H1 (cell line): ENCODE measurements around the gene SNTN. TPM values are rescaled to one million over a fixed set of nuclear protein-coding genes. Genes with fewer than 3 reads are reported as not detected.

Experiments used
- CTCF ChIA-PET: fragments of 300-600 bp; sonication (Branson Sonifier 250); formaldehyde crosslinking; loops from one replicate; lab custom pipeline; 2021; ENCODE audit not compliant: partially characterized antibody; lab: Charles Lee
- POLR2A ChIA-PET: fragments of 300-600 bp; sonication (Branson Sonifier 250); formaldehyde crosslinking; loops from one replicate; lab custom pipeline; 2021; ENCODE audit warnings: inconsistent platforms; ENCODE audit not compliant: partially characterized antibody; lab: Charles Lee
- DNase-seq, 2 experiments: peaks; one replicate each; pipeline versions ENCODE4 v3.0.0 to v3.0.0-alpha.2; 2010 to 2022; ENCODE audit warnings: low spot score in 2 of 2, low read depth in 1 of 2, mixed read lengths in 1 of 2
- FAIRE-seq: peaks from 2 replicates; lab custom pipeline; 2011; peaks lifted over from hg19 to GRCh38; lab: Jason Lieb, UNC
- H2AFZ ChIP-seq: 2 replicates; pipeline ENCODE4 v1.8.1; 2012; ENCODE audit warnings: low read length, inconsistent platforms
- H2AK5ac ChIP-seq: 2 replicates; pipeline ENCODE4 v1.6.1; 2013; ENCODE audit warnings: low read depth, low read length
- H2BK120ac ChIP-seq: replicated peaks from 2 replicates; pipeline ENCODE3; 2013; ENCODE audit warnings: low read depth, low read length, inconsistent platforms
- H2BK12ac ChIP-seq: 2 replicates; pipeline ENCODE4 v1.6.1; 2013; ENCODE audit warnings: low read depth, low read length
- H2BK15ac ChIP-seq: 2 replicates; pipeline ENCODE4 v1.6.1; 2013; ENCODE audit warnings: low read length
- H2BK20ac ChIP-seq: 2 replicates; pipeline ENCODE4 v1.6.1; 2013; ENCODE audit warnings: low read length
- H2BK5ac ChIP-seq: 2 replicates; pipeline ENCODE4 v1.6.1; 2013; ENCODE audit warnings: low read depth, low read length
- H3K14ac ChIP-seq: 2 replicates; pipeline ENCODE4 v1.6.1; 2013; ENCODE audit warnings: inconsistent platforms; ENCODE audit not compliant: insufficient read length
- H3K18ac ChIP-seq: 2 replicates; pipeline ENCODE4 v1.6.1; 2013; ENCODE audit warnings: low read length; ENCODE audit errors: extremely low read depth
- H3K23ac ChIP-seq: 2 replicates; pipeline ENCODE4 v1.6.1; 2013; ENCODE audit warnings: inconsistent platforms; ENCODE audit not compliant: insufficient read length
- H3K23me2 ChIP-seq: 2 replicates; pipeline ENCODE4 v1.6.1; 2013; ENCODE audit warnings: low read depth, low read length
- H3K27ac ChIP-seq: 2 replicates; pipeline ENCODE4 v1.6.1; 2011; ENCODE audit warnings: low read depth, low read length, inconsistent platforms
- H3K27me3 ChIP-seq, 4 experiments: replicated peaks in 1 of 4; 1 replicate in 1 of 4; 2 replicates in 3 of 4; pipeline versions ENCODE4 v1.6.1 to v1.8.1; 2011 to 2013; ENCODE audit warnings: low read length in 3 of 4, mild to moderate bottlenecking in 3 of 4, inconsistent platforms in 2 of 4, mixed read lengths in 2 of 4, moderate library complexity in 1 of 4; ENCODE audit not compliant: control insufficient read depth in 3 of 4, insufficient read depth in 3 of 4; ENCODE audit errors: extremely low read depth in 1 of 4
- H3K36me3 ChIP-seq, 4 experiments: 2 replicates each; pipeline versions ENCODE4 v1.6.1 to v1.8.1; 2011 to 2013; ENCODE audit warnings: mild to moderate bottlenecking in 4 of 4, low read length in 3 of 4, moderate library complexity in 2 of 4, control low read depth in 1 of 4, inconsistent platforms in 1 of 4; ENCODE audit not compliant: insufficient read depth in 4 of 4, control insufficient read depth in 2 of 4
- H3K4ac ChIP-seq: replicated peaks from 2 replicates; pipeline ENCODE3; 2013; ENCODE audit warnings: low read length, low read depth, mixed read lengths, inconsistent platforms; ENCODE audit not compliant: insufficient read length
- H3K4me1 ChIP-seq, 4 experiments: replicated peaks in 1 of 4; 1 replicate in 1 of 4; 2 replicates in 3 of 4; pipeline versions ENCODE4 v1.6.1 to v1.8.1; 2011 to 2013; ENCODE audit warnings: low read length in 3 of 4, inconsistent platforms in 2 of 4, mixed read lengths in 1 of 4; ENCODE audit not compliant: insufficient read depth in 4 of 4, control insufficient read depth in 3 of 4
- H3K4me2 ChIP-seq, 2 experiments: 2 replicates each; pipeline versions ENCODE4 v1.6.1 to v1.8.1; 2011 to 2013; ENCODE audit warnings: low read depth in 2 of 2, low read length in 2 of 2, control low read depth in 1 of 2, inconsistent platforms in 1 of 2, mild to moderate bottlenecking in 1 of 2; ENCODE audit not compliant: insufficient read depth in 1 of 2
- H3K4me3 ChIP-seq, 4 experiments: fragments of 200-600, 300-600 bp in 1 of 4; sonication (generic), shearing (Covaris generic), sonication (Bioruptor Twin) in 1 of 4; 2 replicates each; pipeline versions ENCODE4 v1.5.1 to v1.8.1; 2011 to 2016; ENCODE audit warnings: low read length in 4 of 4, low read depth in 3 of 4, control low read depth in 2 of 4, inconsistent platforms in 2 of 4, mild to moderate bottlenecking in 2 of 4, mixed read lengths in 1 of 4, moderate library complexity in 1 of 4; ENCODE audit not compliant: insufficient read depth in 2 of 4; ENCODE audit errors: extremely low read depth in 1 of 4
- H3K56ac ChIP-seq: replicated peaks from 2 replicates; pipeline ENCODE3; 2013; ENCODE audit warnings: low read depth, mild to moderate bottlenecking, mixed read lengths, low read length, inconsistent platforms; ENCODE audit not compliant: insufficient read length
- H3K79me1 ChIP-seq: 2 replicates; pipeline ENCODE4 v1.6.1; 2013; ENCODE audit warnings: low read depth, low read length, control low read depth
- H3K79me2 ChIP-seq, 2 experiments: 2 replicates each; pipeline versions ENCODE4 v1.6.1 to v1.8.1; 2012 to 2013; ENCODE audit warnings: low read length in 2 of 2, mild to moderate bottlenecking in 2 of 2, inconsistent platforms in 1 of 2; ENCODE audit not compliant: insufficient read depth in 2 of 2, control insufficient read depth in 1 of 2
- H3K9ac ChIP-seq, 4 experiments: replicated peaks in 1 of 4; 1 replicate in 1 of 4; 2 replicates in 3 of 4; pipeline versions ENCODE4 v1.6.1 to v1.8.1; 2011 to 2013; ENCODE audit warnings: low read depth in 3 of 4, low read length in 3 of 4, control low read depth in 2 of 4, mild to moderate bottlenecking in 2 of 4, moderate library complexity in 2 of 4, inconsistent platforms in 1 of 4; ENCODE audit errors: extremely low read depth in 1 of 4
- H3K9me3 ChIP-seq, 2 experiments: 2 replicates each; pipeline versions ENCODE4 v1.6.1 to v1.8.1; 2012 to 2013; ENCODE audit warnings: mild to moderate bottlenecking in 2 of 2, moderate library complexity in 2 of 2, control low read depth in 1 of 2, inconsistent platforms in 1 of 2, low read depth in 1 of 2, low read length in 1 of 2, mixed read lengths in 1 of 2; ENCODE audit not compliant: insufficient read depth in 2 of 2
- H4K20me1 ChIP-seq, 2 experiments: replicated peaks in 1 of 2; 2 replicates each; pipeline versions ENCODE3 to v1.8.1; 2011 to 2013; ENCODE audit warnings: inconsistent platforms in 2 of 2, low read length in 2 of 2, mild to moderate bottlenecking in 1 of 2; ENCODE audit not compliant: insufficient read depth in 2 of 2, control insufficient read depth in 1 of 2
- H4K5ac ChIP-seq: 2 replicates; pipeline ENCODE4 v1.6.1; 2013; ENCODE audit warnings: low read length, low read depth, mixed read lengths, inconsistent platforms; ENCODE audit not compliant: insufficient read length
- H4K8ac ChIP-seq: 2 replicates; pipeline ENCODE4 v1.8.0; 2013; ENCODE audit warnings: mild to moderate bottlenecking, moderate library complexity, low read length, inconsistent platforms; ENCODE audit not compliant: insufficient read depth; ENCODE audit errors: extremely low read depth
- H4K91ac ChIP-seq: replicated peaks from 2 replicates; pipeline ENCODE3; 2013; ENCODE audit warnings: low read length, mixed read lengths, inconsistent platforms; ENCODE audit not compliant: insufficient read length
- BACH1 ChIP-seq: IDR thresholded peaks from 2 replicates; pipeline ENCODE4 v1.6.1; 2012; ENCODE audit warnings: low read length, improper control_type of control experiment
- BRCA1 ChIP-seq: IDR thresholded peaks from 2 replicates; pipeline ENCODE4 v1.6.1; 2012; ENCODE audit warnings: low read depth, low read length, improper control_type of control experiment
- CBX8 ChIP-seq: fragments of 300-800, 300-1000 bp; sonication (generic); IDR thresholded peaks from 2 replicates; pipeline ENCODE4 v1.7.1; 2016; ENCODE audit warnings: low read depth, low read length, borderline replicate concordance
- CHD1 ChIP-seq: IDR thresholded peaks from 2 replicates; pipeline ENCODE4 v1.6.1; 2012; ENCODE audit warnings: low read depth, low read length, improper control_type of control experiment
- CTCF ChIP-seq, 3 experiments: IDR thresholded peaks; 1 replicate in 2 of 3; 2 replicates in 1 of 3; pipeline versions ENCODE4 v1.5.1 to v1.6.1; 2011; ENCODE audit warnings: low read length in 3 of 3, mild to moderate bottlenecking in 3 of 3, inconsistent platforms in 2 of 3, low read depth in 1 of 3, moderate library complexity in 1 of 3; ENCODE audit not compliant: insufficient read depth in 1 of 3; ENCODE audit errors: control extremely low read depth in 1 of 3
- EP300 ChIP-seq, 2 experiments: IDR thresholded peaks; 1 replicate in 1 of 2; 2 replicates in 1 of 2; pipeline ENCODE4 v1.6.1; 2011 to 2012; ENCODE audit warnings: low read depth in 2 of 2, low read length in 2 of 2, mild to moderate bottlenecking in 2 of 2, borderline replicate concordance in 1 of 2, inconsistent platforms in 1 of 2, moderate library complexity in 1 of 2
- JUN ChIP-seq: IDR thresholded peaks from 2 replicates; pipeline ENCODE4 v1.6.1; 2011; ENCODE audit warnings: low read depth, mild to moderate bottlenecking, improper control_type of control experiment, low read length
- NANOG ChIP-seq: IDR thresholded peaks from 2 replicates; pipeline ENCODE4 v1.6.1; 2011; ENCODE audit warnings: low read length, low read depth, mild to moderate bottlenecking, inconsistent platforms; ENCODE audit not compliant: insufficient read depth, poor library complexity, severe bottlenecking
- PHF8 ChIP-seq: fragments of 200-600 bp; sonication (generic); conservative IDR thresholded peaks from 2 replicates; pipeline ENCODE4 v1.7.1; 2012; ENCODE audit warnings: low read depth, mild to moderate bottlenecking, inconsistent platforms, low read length, moderate library complexity
- POLR2A ChIP-seq, 2 experiments: IDR thresholded peaks; 1 replicate in 1 of 2; 2 replicates in 1 of 2; pipeline ENCODE4 v1.6.1; 2011; ENCODE audit warnings: low read depth in 2 of 2, low read length in 2 of 2, mild to moderate bottlenecking in 2 of 2; ENCODE audit errors: control extremely low read depth in 1 of 2
- RAD21 ChIP-seq, 2 experiments: IDR thresholded peaks in 1 of 2; conservative IDR thresholded peaks in 1 of 2; 2 replicates each; pipeline ENCODE4 v1.6.1; 2011; ENCODE audit warnings: low read depth in 2 of 2, low read length in 2 of 2, improper control_type of control experiment in 1 of 2, inconsistent platforms in 1 of 2, mild to moderate bottlenecking in 1 of 2, moderate library complexity in 1 of 2
- TAF1 ChIP-seq: IDR thresholded peaks from 2 replicates; pipeline ENCODE4 v1.6.1; 2011; ENCODE audit warnings: mild to moderate bottlenecking, low read depth, low read length
- WGBS, 2 experiments: shearing (Covaris generic) in 1 of 2; methylation state at CpG; one replicate each; pipeline versions ENCODE4 v1.1.6 to v1.1.7; 2013 to 2015; ENCODE audit warnings: low lambda C conversion rate in 2 of 2, mixed read lengths in 2 of 2, inconsistent platforms in 1 of 2, low coverage in 1 of 2, missing lambda C conversion rate in 1 of 2; ENCODE audit not compliant: insufficient replicate concordance in 2 of 2, insufficient coverage in 1 of 2, insufficient read length in 1 of 2; ENCODE audit errors: extremely low coverage in 1 of 2, missing lambda C conversion rate in 1 of 2; 5-methylcytosine and 5-hydroxymethylcytosine counted together
- polyA plus RNA-seq, 7 experiments: library from polyadenylated mRNA; depleted of rRNA in 3 of 7; stranded (reverse) in 5 of 7; unstranded in 2 of 7; fragments of >200 nt in 5 of 7; fragments of 200-250 nt in 2 of 7; gene quantifications; 1 replicate in 5 of 7; 2 replicates in 1 of 7; 4 replicates in 1 of 7; pipeline versions ENCODE4 v1.2.1 to v1.2.3, GENCODE V29; 2011 to 2013; ENCODE audit warnings: missing spikeins in 2 of 7, mixed read lengths in 2 of 7
- total RNA-seq: library from RNA; stranded (reverse); fragmentation: NEBNext Ultra II Directional; extraction: Animal tissue kit (Norgen Biotek cat#: 25700); gene quantifications from 2 replicates; pipeline ENCODE4 v1.2.1, GENCODE V29; 2021

SNTN gene
- total and polyA plus RNA-seq, 2 of the 8 experiments (the other 6 are each of a cell fraction or from before 2014, with no cell fraction given) = not detected

- H3K9ac ChIP-seq = no peak overlapping the region
- no peak overlapping the region for H3K4me3 ChIP-seq
- no peaks in the 10 kb centered on the region for H3K79me2 ChIP-seq
- POLR2A ChIA-PET = no interaction called here
- H4K20me1 ChIP-seq = no peaks in the 10 kb centered on the region
- H2AK5ac ChIP-seq = no peak overlapping the region
- H2BK20ac ChIP-seq = no peak overlapping the region
- H2BK12ac ChIP-seq = no peak overlapping the region
- H3K36me3 ChIP-seq = no peaks in the 10 kb centered on the region
- H3K79me1 ChIP-seq = no peaks in the 10 kb centered on the region
- FAIRE-seq (no peak), DNase-seq (no peak)
- H2AFZ ChIP-seq = no peak overlapping the region
- H3K56ac ChIP-seq = no peak overlapping the region
- no peaks in the 10 kb centered on the region for H3K27me3 ChIP-seq
- WGBS, 2 experiments = 88% methylated on average over 7 of the region's 7 CpGs; no CpG with 5 or more reads in 1 of the 2 experiments
- no peaks in the 10 kb centered on the region for H3K4me1 ChIP-seq
- H3K4me2 ChIP-seq = no peak overlapping the region
- no peak overlapping the region for H3K18ac ChIP-seq
- H4K91ac ChIP-seq = no peak overlapping the region
- H2BK15ac ChIP-seq = no peak overlapping the region
- CTCF ChIA-PET = interaction anchor here (0.8 to 2.3 kb wide), 3 partner anchors 9 to 321 kb away, joined by 3 to 7 read pairs (median 6); no protein-coding TSS in a partner anchor
- no peak overlapping the region for H3K27ac ChIP-seq
- no peak overlapping the region for H3K23ac ChIP-seq
- no peaks in the 10 kb centered on the region for H3K9me3 ChIP-seq
- no peaks in the 10 kb centered on the region for H3K23me2 ChIP-seq
- H4K5ac ChIP-seq = no peak overlapping the region
- no peak overlapping the region for H3K14ac ChIP-seq
- H2BK120ac ChIP-seq = no peak overlapping the region
- H3K4ac ChIP-seq = no peak overlapping the region
- no peak overlapping the region for H4K8ac ChIP-seq
- H2BK5ac ChIP-seq = no peak overlapping the region
- TF ChIP-seq TAF1 (no peak), RAD21 (IDR thresholded peaks at IDR 0.05 in 1 of 2, conservative IDR thresholded peaks at IDR 0.05 in 1 of 2; ENCODE audit: low read depth in 2 of 2, low read length in 2 of 2) (no peak), CHD1 (no peak), CTCF (IDR thresholded peaks at IDR 0.05; ENCODE audit: control extremely low read depth in 1 of 3, insufficient read depth in 1 of 3, low read depth in 1 of 3, low read length in 3 of 3) (no peak), PHF8 (no peak), BRCA1 (no peak), CBX8 (no peak), BACH1 (no peak), JUN (no peak), NANOG (no peak), EP300 (IDR thresholded peaks at IDR 0.05; ENCODE audit: borderline replicate concordance in 1 of 2, low read depth in 2 of 2, low read length in 2 of 2) (no peak), POLR2A (IDR thresholded peaks at IDR 0.05; ENCODE audit: control extremely low read depth in 1 of 2, low read depth in 2 of 2, low read length in 2 of 2) (no peak)
Observed at GRCh38 chr3:63670544-63670943, 18.1 kb downstream of the SNTN start.
